ENCODE measurements around the gene RALY.

GRCh38 chr20:33983371-33983770, 10.3 kb upstream of the RALY start:
- TF ChIP-seq POLR2A (IDR thresholded peaks at IDR 0.05; ENCODE audit: low read depth, low read length), result no peak
- no peak for TF ChIP-seq TAF1 (IDR thresholded peaks at IDR 0.05; ENCODE audit: low read depth, low read length)
- no peak for TF ChIP-seq POLR2AphosphoS5 (IDR thresholded peaks at IDR 0.05; ENCODE audit: low read depth, low read length)

All from GM12891 (cell line).